Neural crest cell (in vitro differentiated cells): Measurements from ENCODE around the gene ANKRD63. TPM values are rescaled to one million over a fixed set of nuclear protein-coding genes. Genes with fewer than 3 reads are reported as not detected.
A peak's percentile ranks its signal among the peaks of the same experiment; 100 is the strongest.

Experiments used
- DNase-seq: peaks from one replicate; pipeline ENCODE4 v3.0.0; 2021; ENCODE audit warnings: low read depth, mixed read lengths, low spot score
- H3K27ac Mint-ChIP-seq: one replicate; pipeline ENCODE4 v1.8.0; 2021; ENCODE audit warnings: mild to moderate bottlenecking, mixed read lengths; ENCODE audit not compliant: unreplicated experiment
- H3K27me3 Mint-ChIP-seq: 2 replicates; pipeline ENCODE4 v1.8.0; 2021; ENCODE audit warnings: low read depth, mild to moderate bottlenecking, mixed read lengths
- H3K36me3 Mint-ChIP-seq: 2 replicates; pipeline ENCODE4 v1.8.0; 2021; ENCODE audit warnings: low read depth, mild to moderate bottlenecking, mixed read lengths
- H3K4me1 Mint-ChIP-seq: 2 replicates; pipeline ENCODE4 v1.8.0; 2021; ENCODE audit warnings: mixed read lengths
- H3K4me3 Mint-ChIP-seq: one replicate; pipeline ENCODE4 v1.8.0; 2021; ENCODE audit warnings: mild to moderate bottlenecking, mixed read lengths
- H3K9me3 Mint-ChIP-seq: 2 replicates; pipeline ENCODE4 v1.8.0; 2021; ENCODE audit warnings: mixed read lengths
- CTCF ChIP-seq: fragments of 200-600 bp; sonication (generic); conservative IDR thresholded peaks from 2 replicates; pipeline ENCODE4 v1.5.0; 2021; ENCODE audit warnings: antibody characterized with exemption, mild to moderate bottlenecking
- long read RNA-seq: library from polyadenylated mRNA; unstranded; transcript quantifications from one replicate; pipeline ENCODE4 v2.0.0, GENCODE V29; 2020
- total RNA-seq: library from RNA; stranded (reverse); gene quantifications from 2 replicates; pipeline ENCODE4 v1.2.1, GENCODE V29; 2021

ANKRD63 gene
- not detected in 2 replicates for total RNA-seq
- long read RNA-seq = 0 reads

GRCh38 chr15:40282869-40283614 is at the start of gene ANKRD63:
ANKRD63 (minus strand) TSS chr15:40283064; CDS start chr15:40282586, 478 bp downstream.
- no peak for DNase-seq
- Mint-ChIP-seq H3K4me3 (no peak within 1 kb of the TSS), H3K36me3 (no peaks in the 10 kb centered on the region), H3K9me3 (no peaks in the 10 kb centered on the region), H3K27me3 (peaks cover 81% of the 10 kb centered on the region), H3K4me1 (peaks cover 25% of the 10 kb centered on the region), H3K27ac (no peak within 1 kb of the TSS)
- TF ChIP-seq CTCF = no peak

- no peaks in the 10 kb centered on the region for H3K9me3 Mint-ChIP-seq
- H3K4me3 Mint-ChIP-seq = no peak overlapping the region
- no peaks in the 10 kb centered on the region for H3K27me3 Mint-ChIP-seq
- TF ChIP-seq CTCF = no peak
- H3K27ac Mint-ChIP-seq = no peak overlapping the region
- DNase-seq = no peak
- H3K4me1 Mint-ChIP-seq = peaks cover 40% of the 10 kb centered on the region
- H3K36me3 Mint-ChIP-seq = no peaks in the 10 kb centered on the region
These were observed 49.4 kb upstream of the ANKRD63 start for GRCh38 chr15:40332113-40332781.

- Mint-ChIP-seq H3K4me1 (peaks cover 46% of the 10 kb centered on the region), H3K4me3 (no peak overlapping the region), H3K9me3 (no peaks in the 10 kb centered on the region)
These were observed 48.8 kb upstream of the ANKRD63 start for GRCh38 chr15:40331637-40332036.

GRCh38 chr15:40331026-40331425 is 48.2 kb upstream of the ANKRD63 start:
- peaks cover 52% of the 10 kb centered on the region for H3K4me1 Mint-ChIP-seq
- H3K27ac Mint-ChIP-seq = no peak overlapping the region
- no peak for TF ChIP-seq CTCF
- no peak overlapping the region for H3K4me3 Mint-ChIP-seq
- no peaks in the 10 kb centered on the region for H3K36me3 Mint-ChIP-seq
- H3K27me3 Mint-ChIP-seq = no peaks in the 10 kb centered on the region
- H3K9me3 Mint-ChIP-seq = no peaks in the 10 kb centered on the region
- no peak for DNase-seq

More at GRCh38 chr15:40331637-40332036, 48.8 kb upstream of the ANKRD63 start:
- DNase-seq = no peak
- TF ChIP-seq CTCF = no peak
- H3K27ac Mint-ChIP-seq = no peak overlapping the region
- H3K36me3 Mint-ChIP-seq = no peaks in the 10 kb centered on the region
- no peaks in the 10 kb centered on the region for H3K27me3 Mint-ChIP-seq

GRCh38 chr15:40330368-40330836 is 47.5 kb upstream of the ANKRD63 start:
- H3K4me3 Mint-ChIP-seq = no peak overlapping the region
- no peaks in the 10 kb centered on the region for H3K9me3 Mint-ChIP-seq
- H3K36me3 Mint-ChIP-seq = no peaks in the 10 kb centered on the region
- H3K4me1 Mint-ChIP-seq = peaks cover 55% of the 10 kb centered on the region
- peak overlapping the region; percentile 48 for H3K27ac Mint-ChIP-seq
- H3K27me3 Mint-ChIP-seq = no peaks in the 10 kb centered on the region
- no peak for DNase-seq
- TF ChIP-seq CTCF = no peak
